ENCODE measurements around the gene PHB1. TPM values are rescaled to one million over a fixed set of nuclear protein-coding genes. Genes with fewer than 3 reads are reported as not detected.

PHB1 gene
- total RNA-seq, 1 donor from 2014 or later: 168 TPM

DNA sequence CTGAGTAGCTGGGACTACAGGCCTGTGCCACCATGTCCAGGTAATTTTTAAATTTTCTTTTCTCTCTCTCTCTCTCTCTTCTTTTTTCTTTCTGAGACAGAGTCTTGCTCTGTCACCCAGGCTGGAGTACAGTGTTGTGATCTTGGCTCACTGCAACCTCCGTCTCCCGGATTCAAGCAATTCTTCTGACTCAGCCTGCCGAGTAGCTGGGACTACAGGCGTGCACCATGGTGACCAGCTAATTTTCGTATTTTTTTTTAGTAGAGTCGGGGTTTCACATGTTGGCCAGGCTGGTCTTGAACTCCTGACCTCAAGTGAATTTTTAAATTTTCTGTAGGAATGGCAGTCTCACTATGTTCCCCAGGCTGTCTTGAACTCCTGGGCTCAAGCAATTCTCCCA is 41.6 kb downstream of the PHB1 start:
- no peaks in the 10 kb centered on the region for H3K36me3 Mint-ChIP-seq (ENCODE audit: insufficient read depth)
- no peak overlapping the region for H3K27ac Mint-ChIP-seq
- H3K4me1 Mint-ChIP-seq (ENCODE audit: low read depth): no peaks in the 10 kb centered on the region
- TF ChIP-seq, protein P1, sequence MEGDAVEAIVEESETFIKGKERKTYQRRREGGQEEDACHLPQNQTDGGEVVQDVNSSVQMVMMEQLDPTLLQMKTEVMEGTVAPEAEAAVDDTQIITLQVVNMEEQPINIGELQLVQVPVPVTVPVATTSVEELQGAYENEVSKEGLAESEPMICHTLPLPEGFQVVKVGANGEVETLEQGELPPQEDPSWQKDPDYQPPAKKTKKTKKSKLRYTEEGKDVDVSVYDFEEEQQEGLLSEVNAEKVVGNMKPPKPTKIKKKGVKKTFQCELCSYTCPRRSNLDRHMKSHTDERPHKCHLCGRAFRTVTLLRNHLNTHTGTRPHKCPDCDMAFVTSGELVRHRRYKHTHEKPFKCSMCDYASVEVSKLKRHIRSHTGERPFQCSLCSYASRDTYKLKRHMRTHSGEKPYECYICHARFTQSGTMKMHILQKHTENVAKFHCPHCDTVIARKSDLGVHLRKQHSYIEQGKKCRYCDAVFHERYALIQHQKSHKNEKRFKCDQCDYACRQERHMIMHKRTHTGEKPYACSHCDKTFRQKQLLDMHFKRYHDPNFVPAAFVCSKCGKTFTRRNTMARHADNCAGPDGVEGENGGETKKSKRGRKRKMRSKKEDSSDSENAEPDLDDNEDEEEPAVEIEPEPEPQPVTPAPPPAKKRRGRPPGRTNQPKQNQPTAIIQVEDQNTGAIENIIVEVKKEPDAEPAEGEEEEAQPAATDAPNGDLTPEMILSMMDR (IDR thresholded peaks at IDR 0.05; ENCODE audit: unreplicated experiment): no peak
- H3K9me3 Mint-ChIP-seq (ENCODE audit: low read depth): no peaks in the 10 kb centered on the region
- no peaks in the 10 kb centered on the region for H3K27me3 Mint-ChIP-seq
- DNase-seq (ENCODE audit: low spot score, unreplicated experiment): no peak
- H3K4me3 Mint-ChIP-seq (ENCODE audit: low read depth): no peak overlapping the region

DNA sequence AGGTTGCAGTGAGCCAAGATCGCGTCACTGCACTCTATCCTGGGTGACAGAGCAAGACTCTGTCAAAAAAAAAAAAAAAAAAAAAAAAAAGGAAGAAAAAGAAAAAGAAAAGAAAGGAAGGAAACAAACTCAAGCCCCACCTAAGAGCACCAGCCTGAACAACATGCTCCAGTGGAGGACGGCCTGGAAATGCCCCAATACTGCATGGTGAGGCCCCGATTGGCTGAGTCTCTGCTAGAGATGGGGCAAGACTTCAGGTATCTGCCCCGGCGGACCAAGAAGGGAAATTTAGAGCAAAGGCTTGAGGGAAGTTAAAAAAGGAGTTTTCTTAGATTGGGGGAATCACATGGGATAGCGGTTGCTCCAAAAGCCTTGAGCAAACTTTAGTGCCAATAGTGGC is 42.3 kb downstream of the PHB1 start:
- TF ChIP-seq, protein P1 (IDR thresholded peaks at IDR 0.05; ENCODE audit: unreplicated experiment): no peak
- Mint-ChIP-seq H3K36me3 (ENCODE audit: insufficient read depth) (no peaks in the 10 kb centered on the region), H3K9me3 (ENCODE audit: low read depth) (no peaks in the 10 kb centered on the region), H3K27me3 (no peaks in the 10 kb centered on the region), H3K4me1 (ENCODE audit: low read depth) (no peaks in the 10 kb centered on the region), H3K27ac (no peak overlapping the region), H3K4me3 (ENCODE audit: low read depth) (no peak overlapping the region)
- no peak for DNase-seq (ENCODE audit: low spot score, unreplicated experiment)

DNA sequence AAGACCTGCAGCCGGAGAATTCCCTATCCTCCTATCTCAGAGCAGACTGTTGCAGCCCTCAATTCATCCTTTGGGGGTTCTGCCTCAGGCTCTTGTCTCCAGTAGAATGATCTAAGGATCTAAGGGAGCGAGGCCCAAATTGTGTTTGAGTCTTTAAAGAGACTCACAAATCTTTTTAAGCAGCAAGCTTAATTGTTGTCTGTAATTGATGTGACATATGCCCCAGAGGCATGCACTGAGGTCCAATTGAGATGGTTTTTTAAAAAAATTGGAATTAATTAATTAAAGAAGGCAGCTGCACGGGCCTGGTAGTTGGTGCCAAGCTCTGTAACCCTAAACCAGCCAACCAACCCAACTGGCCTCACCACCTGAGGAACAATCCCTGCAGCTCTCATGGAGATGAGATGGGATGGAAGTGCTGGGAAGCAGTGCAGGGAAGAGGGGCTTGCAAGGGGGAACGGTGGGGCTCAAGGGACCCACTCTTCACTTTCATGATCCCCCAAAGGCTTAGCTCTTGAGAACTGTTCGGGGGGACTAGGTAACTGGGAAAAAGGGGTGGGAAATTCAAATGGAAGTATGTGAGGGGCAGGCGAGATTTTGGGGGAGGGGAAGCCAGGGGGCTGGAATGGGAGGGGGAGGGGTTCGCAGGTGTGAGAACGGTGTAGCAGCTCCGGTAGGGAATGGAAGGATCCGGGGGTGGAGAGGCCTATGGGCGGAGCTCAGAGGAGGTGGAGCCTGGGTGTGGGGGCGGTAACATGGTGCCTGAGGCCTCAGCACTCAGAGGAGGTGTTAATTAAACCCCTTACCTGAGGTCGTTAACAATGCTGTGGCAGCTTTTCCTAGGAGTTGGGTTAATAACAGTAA is 43.5 kb downstream of the PHB1 start:
- H3K36me3 Mint-ChIP-seq (ENCODE audit: insufficient read depth): no peaks in the 10 kb centered on the region
- TF ChIP-seq, protein P1 (IDR thresholded peaks at IDR 0.05; ENCODE audit: unreplicated experiment): no peak
- DNase-seq (ENCODE audit: low spot score, unreplicated experiment): no peak
- no peak overlapping the region for H3K4me3 Mint-ChIP-seq (ENCODE audit: low read depth)
- no peak overlapping the region for H3K27ac Mint-ChIP-seq
- H3K9me3 Mint-ChIP-seq (ENCODE audit: low read depth): no peaks in the 10 kb centered on the region
- no peaks in the 10 kb centered on the region for H3K4me1 Mint-ChIP-seq (ENCODE audit: low read depth)
- H3K27me3 Mint-ChIP-seq: no peaks in the 10 kb centered on the region

DNA sequence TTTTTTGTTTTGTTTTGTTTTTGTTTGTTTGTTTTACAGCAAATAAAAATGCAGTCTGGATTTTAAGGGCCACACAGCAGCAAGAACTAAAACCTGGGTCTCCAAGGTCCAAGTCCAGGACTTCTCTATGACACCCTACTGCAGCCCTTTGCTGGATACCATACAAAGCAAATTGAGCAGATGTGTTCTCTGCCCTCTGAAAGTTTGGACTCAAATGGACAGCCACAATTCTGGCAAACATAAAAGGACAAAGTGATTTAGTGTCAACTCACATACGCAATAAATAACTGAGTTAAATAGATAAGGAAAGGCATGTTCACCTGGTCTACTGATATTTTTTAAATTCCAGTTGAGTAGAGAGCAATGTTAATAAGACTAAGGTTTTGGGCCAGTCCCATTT is 44.9 kb downstream of the PHB1 start:
- H3K36me3 Mint-ChIP-seq (ENCODE audit: insufficient read depth): no peaks in the 10 kb centered on the region
- H3K27me3 Mint-ChIP-seq: no peaks in the 10 kb centered on the region
- H3K9me3 Mint-ChIP-seq (ENCODE audit: low read depth): no peaks in the 10 kb centered on the region
- TF ChIP-seq, protein P1 (IDR thresholded peaks at IDR 0.05; ENCODE audit: unreplicated experiment): no peak
- H3K27ac Mint-ChIP-seq: no peak overlapping the region
- DNase-seq (ENCODE audit: low spot score, unreplicated experiment): no peak
- no peaks in the 10 kb centered on the region for H3K4me1 Mint-ChIP-seq (ENCODE audit: low read depth)
- no peak overlapping the region for H3K4me3 Mint-ChIP-seq (ENCODE audit: low read depth)

DNA sequence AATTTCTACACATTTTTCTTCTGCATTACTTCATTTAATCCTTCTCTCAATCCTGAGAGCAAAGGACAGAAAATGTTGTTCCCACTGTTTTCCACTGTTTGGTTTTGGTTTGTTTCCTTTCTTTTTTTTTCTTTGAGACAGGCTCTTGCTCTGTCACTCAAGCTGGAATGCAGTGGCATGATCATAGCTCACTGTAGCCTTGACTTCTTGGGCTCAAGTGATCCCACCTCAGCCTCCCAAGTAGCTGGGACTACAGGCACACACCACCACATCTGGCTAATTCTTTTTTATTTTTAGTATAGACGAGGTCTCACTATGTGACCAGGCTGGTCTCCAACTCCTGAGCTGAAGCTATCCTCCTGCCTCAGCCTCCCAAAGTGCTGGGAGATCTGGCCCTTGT is 45.6 kb downstream of the PHB1 start:
- H3K4me3 Mint-ChIP-seq (ENCODE audit: low read depth): no peak overlapping the region
- no peaks in the 10 kb centered on the region for H3K9me3 Mint-ChIP-seq (ENCODE audit: low read depth)
- TF ChIP-seq, protein P1 (IDR thresholded peaks at IDR 0.05; ENCODE audit: unreplicated experiment): no peak
- DNase-seq (ENCODE audit: low spot score, unreplicated experiment): no peak
- no peak overlapping the region for H3K27ac Mint-ChIP-seq
- H3K36me3 Mint-ChIP-seq (ENCODE audit: insufficient read depth): no peaks in the 10 kb centered on the region
- H3K27me3 Mint-ChIP-seq: no peaks in the 10 kb centered on the region
- no peaks in the 10 kb centered on the region for H3K4me1 Mint-ChIP-seq (ENCODE audit: low read depth)

Measured in progenitor cell of endocrine pancreas (in vitro differentiated cells).